Measurements from ENCODE around the gene THOP1.
"Not testable (repeated sequence)": the region's sequence is repeated elsewhere in the genome, so short reads cannot be mapped to it uniquely, and the experiment has no call there.

Gene THOP1

DNA sequence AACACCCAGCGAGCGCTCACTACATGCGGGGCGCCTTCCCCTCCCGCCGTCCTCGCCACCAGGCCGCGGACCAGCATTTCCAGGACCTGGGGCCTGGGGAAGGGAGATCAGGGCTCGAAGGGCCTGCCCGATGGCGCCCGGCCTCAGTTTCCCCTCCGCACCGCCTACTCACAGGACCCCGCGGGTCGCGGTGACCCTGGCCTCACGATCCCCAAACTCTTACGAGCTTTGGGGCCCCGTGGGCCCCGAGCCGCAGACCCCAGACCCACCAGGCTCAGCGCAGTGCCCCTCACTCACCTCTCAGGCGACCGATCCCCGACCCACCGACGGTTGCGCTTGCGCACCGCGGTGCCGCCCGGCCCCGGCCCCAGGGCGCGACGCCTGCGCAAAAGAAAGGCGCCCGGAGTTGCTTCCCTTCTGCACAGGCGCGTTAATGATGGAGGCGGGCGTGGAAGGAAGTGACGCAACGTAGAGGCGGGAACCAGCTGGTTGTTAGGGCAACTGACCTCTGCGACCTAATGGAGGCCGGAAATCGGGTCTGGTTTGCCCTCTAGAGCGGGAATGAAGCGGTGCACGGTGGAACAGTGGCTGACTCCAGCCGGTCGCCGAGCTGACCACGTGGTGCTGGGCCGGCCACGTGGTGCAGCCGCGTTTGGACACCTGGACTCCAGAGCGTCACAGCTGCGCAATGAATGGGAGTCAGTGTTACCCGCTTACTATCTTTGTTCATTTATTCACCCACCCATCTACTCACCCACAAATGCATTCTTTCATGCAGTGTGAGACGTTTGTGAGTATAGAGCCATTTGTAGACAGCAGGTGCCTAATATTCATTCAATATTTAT is 2.1 kb upstream of the THOP1 start, which contains the start of gene SGTA:
Gene SGTA (minus strand): TSS at position 338 of the 845 bp plus-strand sequence. CDS start 14,205 bp downstream, outside the sequence.
- no peak for FAIRE-seq

- FAIRE-seq: no peak
Measured at GRCh38 chr19:2783781-2784145, 1.5 kb upstream of the THOP1 start.

GRCh38 chr19:2787115-2787514 is 1.8 kb downstream of the THOP1 start:
- FAIRE-seq: no peak

- FAIRE-seq: no peak
Measured at GRCh38 chr19:2788237-2788636, 2.9 kb downstream of the THOP1 start.

DNA sequence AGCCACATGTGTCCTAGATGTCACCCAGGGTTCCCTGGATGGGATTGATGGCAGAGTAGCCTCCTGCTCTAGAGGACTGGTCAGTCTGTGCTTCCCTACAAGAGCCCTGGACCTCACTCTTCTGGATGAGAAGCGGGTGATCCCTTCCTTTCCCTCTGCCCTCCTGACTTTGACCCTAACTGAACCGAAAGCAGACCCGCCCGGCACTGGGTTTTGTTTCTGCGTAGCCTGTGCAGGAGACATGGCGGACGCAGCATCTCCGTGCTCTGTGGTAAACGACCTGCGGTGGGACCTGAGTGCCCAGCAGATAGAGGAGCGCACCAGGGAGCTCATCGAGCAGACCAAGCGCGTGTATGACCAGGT is 4.9 kb downstream of the THOP1 start:
- no peak for FAIRE-seq

DNA sequence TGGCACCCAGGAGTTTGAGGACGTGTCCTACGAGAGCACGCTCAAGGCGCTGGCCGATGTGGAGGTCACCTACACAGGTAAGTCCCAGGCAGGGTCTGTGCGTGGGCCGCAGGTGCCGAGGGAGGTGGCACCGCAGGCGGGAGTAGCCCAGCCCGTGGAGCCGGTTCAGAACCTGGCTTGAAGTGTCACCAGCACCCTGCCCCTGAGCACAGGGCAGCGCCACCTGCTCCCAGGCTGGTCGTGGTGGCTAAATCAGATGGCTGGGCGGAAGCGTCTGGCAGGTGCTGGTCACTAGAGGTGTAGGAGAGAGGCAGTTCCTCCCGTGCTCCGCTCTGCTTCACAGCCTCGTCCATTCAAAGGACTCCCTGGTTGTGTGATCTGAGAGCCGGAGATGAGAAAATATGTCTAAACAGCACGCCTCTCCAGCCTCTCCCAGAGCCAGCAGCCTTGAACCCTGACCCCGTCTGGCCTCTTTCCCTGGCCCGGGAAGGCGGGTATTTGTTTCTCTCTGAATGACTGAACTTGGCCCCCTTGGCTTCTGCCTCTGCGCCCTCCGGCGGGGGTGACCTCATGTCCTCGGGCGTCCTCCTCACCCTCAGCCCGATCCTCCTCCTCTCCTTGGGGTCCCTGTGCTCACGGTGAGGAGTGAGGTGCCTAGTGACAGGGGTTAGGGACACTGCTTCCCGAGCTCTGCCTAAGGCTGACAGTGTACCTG is 5.4 kb downstream of the THOP1 start:
- no peak for FAIRE-seq

DNA sequence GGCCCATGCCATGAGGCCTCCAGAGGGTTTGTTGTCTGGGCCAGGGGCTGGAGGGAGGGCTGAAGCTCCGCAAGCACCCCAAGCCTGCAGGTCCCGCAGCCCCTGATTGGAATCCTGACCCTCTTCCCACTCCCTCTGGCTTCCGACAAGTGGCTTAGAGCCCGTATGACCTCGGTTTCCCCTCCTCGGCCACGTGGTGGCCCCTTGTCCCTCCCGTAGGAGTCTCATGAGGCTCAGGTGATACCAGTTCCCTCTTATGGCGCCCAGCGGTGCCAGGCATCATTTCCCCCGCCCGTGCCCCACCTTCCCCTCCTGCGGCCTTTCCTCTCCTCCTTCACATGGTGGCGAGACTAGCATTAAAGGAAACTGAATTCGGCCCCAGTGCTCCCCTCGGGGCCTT is 6.1 kb downstream of the THOP1 start:
- FAIRE-seq: no peak

GRCh38 chr19:2791876-2792275 is 6.6 kb downstream of the THOP1 start:
- no peak for FAIRE-seq

GRCh38 chr19:2792666-2793065 is 7.4 kb downstream of the THOP1 start:
- not testable (repeated sequence) for FAIRE-seq

GRCh38 chr19:2793126-2793525 is 7.8 kb downstream of the THOP1 start:
- no peak for FAIRE-seq

GRCh38 chr19:2793577-2793976 is 8.3 kb downstream of the THOP1 start:
- no peak for FAIRE-seq

DNA sequence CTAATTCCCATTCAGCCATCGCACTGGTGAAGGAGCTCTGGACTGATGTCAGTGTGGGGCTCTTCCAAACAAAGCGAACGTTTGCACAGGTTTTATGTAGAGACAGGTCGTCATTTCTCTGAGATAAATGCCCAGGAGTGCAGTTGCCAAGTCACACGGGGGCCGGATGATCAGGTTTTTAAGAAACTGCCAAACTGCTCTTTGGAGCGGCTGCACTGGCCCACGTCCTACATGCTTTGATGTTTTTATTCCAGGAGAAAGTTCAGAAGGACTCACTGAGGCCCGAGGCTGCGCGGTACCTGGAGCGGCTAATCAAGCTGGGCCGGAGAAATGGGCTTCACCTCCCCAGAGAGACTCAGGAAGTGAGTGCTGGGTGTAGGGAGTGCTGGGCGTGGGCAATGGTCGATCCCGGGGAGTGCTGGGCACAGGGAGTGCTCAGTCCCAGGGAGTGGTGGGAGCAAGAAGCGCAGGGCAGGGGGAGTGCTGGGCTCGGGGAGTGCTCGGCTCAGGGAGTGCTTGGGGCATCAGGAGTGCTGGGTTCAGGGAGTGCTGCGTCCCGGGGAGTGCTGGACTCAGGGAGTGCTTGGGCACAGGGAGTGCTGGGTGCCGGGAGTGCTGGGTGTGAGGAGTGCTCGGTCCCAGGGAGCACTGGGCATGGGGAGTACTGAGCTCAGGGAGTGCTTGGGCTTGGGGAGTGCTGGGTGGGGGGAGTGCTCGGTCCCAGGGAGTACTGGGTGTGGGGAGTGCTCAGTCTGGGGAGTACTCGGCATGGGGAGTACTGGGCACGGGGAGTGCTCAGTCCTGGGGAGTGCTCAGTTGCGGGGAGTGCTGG is 10.7 kb downstream of the THOP1 start:
- FAIRE-seq: no peak

DNA sequence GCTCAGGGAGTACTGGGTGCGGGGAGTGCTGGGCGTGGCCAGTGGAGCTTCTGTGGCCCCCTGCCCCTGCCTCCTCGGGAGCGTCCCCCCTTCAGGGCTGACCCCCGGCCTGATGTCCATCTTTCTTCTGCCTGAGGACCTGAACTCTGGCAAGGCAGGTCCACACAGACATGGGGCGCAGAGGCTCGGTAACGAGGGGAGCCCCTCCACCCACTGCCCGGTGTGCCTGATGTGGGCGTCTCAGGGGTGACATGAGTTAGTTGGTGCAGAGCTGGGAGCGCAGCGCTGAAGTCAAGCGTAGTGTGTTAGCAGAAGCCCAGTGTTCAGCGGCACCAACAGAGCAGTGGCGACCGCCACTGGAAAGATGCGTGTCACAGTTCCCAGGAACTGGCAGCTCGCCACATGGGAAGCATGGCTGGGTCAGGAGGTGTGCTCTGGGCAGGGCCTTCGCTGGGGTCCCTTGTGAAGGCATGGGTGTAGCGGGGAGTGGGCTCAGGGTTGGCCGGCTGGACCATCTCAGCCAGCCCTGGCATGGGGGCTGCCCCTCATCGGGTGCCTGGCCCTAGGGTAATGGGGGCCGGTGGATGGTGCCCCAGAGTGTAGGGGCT is 11.5 kb downstream of the THOP1 start:
- no peak for FAIRE-seq

GRCh38 chr19:2797280-2797679 is 12.0 kb downstream of the THOP1 start:
- FAIRE-seq: no peak

- no peak for FAIRE-seq
Measured at GRCh38 chr19:2798158-2798685, 12.9 kb downstream of the THOP1 start.

DNA sequence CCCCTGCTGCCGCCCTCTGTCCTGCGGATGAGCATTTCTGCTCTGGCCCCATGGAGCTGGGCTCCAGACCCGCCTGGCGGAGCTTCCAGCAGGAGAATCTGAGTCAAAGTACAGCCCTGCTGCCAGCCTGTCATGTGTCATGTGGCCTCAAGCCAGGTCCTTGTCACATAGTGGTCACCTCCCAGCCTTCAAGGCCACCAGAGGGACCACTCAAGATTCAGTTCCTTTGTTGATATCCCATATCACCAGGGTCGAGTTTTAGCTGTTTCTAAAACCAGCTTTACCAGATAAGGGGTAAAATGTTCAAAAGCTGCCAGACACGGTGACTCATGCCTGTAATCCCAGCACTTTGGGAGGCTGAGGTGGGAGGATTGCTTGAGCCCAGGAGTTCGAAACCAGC is 13.4 kb downstream of the THOP1 start:
- no peak for FAIRE-seq

DNA sequence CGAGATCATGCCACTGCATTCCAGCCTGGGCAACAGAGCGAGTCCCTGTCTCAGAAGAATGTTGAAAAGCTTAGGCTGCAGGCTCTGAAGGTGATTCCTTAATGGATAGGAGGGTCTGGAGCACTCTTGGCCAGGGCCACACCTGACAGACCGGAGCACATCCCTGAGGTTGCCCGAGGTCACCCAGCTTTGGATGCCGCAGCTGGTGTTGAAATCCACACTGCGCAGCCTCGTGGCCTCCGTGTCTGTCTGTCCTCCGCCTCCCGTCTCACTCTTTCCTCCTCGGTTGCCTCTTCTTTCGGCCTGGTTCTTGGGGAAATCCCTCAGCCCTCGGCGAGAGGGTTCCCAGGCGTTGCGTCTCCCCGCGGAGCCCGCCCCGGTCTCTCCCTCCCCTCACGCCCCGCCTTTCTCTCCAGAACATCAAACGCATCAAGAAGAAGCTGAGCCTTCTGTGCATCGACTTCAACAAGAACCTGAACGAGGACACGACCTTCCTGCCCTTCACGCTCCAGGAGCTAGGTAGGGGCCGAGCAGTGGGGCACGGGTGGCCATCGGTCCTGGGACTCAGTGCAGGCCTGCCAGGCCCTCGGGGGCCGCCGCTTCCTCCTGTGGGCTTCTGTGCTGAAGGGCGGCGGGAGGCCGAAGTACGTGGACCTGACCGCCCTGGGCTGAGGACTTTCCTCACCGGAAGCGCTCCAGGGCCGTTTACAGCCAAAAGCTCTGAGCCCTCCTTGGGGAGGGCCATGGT is 14.1 kb downstream of the THOP1 start:
- no peak for FAIRE-seq

GRCh38 chr19:2800506-2800905 is 15.2 kb downstream of the THOP1 start:
- no peak for FAIRE-seq

DNA sequence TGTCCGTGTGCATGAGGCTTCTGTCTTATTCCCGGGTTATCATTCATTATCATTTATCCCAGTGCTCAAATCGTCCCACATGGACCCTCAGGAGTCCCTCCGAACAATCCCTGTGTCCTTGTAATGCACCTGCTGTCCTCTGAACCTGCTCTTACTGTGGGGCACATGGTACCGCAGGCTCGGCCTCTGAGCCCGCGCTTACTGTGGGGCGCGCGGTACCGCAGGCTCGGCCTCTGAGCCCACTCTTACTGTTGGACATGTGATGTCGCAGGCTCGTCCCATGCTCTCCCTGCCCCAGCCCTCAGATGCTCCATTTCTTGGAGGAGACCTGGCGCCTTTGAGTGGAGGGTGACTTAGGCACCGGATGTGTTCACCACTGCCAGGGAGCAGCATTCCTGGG is 17.5 kb downstream of the THOP1 start:
- no peak for FAIRE-seq

DNA sequence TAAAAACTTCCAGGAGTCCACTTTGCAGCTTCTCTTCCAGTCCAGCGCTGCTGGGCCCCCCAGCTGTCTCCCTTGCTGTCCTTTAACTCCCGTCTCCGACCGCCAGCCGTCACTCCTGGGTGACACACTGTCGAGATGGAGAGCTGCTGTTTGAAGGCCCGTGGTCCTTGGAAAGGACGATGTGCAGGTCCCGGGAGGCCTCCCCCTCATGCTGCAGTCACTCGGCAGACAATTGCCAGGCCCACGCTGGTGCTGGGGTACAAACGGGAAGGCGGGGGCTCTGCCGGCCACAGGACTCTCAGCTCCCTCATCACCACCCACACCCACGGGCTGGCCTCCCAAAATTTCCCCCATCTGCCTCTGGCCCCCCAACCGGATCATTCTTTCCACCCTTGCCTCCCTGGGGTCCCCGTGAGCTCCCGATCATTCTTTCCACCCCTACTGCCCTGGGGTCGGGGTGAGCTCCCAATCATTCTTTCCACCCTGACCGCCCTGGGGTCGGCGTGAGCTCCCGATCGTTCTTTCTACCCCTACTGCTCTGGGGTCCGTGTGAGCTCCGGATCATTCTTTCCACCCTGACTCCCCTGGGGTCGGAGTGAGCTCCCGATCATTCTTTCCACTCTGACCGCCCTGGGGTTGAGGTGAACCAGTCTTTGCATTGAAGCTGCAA is 18.3 kb downstream of the THOP1 start:
- FAIRE-seq: no peak
